Epithelial cell of esophagus (primary cell): Measurements from ENCODE around the gene PDZRN3.
A peak's percentile ranks its signal among the peaks of the same experiment; 100 is the strongest.

Source experiments
- DNase-seq: peaks from one replicate; pipeline ENCODE4 v3.0.0; 2010; ENCODE audit warnings: low read depth
- H3K4me3 ChIP-seq: 2 replicates; pipeline ENCODE4 v1.5.1; 2011; ENCODE audit warnings: mild to moderate bottlenecking, low read length, control low read depth
- TF ChIP-seq, protein P1 (sequence below): IDR thresholded peaks from 2 replicates; pipeline ENCODE4 v1.5.1; 2011; ENCODE audit warnings: low read depth, mild to moderate bottlenecking, low read length, control low read depth, inconsistent platforms; ENCODE audit not compliant: insufficient read depth; ENCODE audit errors: missing control alignments

The PDZRN3 gene

GRCh38 chr3:73520931-73521461, 103.7 kb downstream of the PDZRN3 start:
- TF ChIP-seq, protein P1, sequence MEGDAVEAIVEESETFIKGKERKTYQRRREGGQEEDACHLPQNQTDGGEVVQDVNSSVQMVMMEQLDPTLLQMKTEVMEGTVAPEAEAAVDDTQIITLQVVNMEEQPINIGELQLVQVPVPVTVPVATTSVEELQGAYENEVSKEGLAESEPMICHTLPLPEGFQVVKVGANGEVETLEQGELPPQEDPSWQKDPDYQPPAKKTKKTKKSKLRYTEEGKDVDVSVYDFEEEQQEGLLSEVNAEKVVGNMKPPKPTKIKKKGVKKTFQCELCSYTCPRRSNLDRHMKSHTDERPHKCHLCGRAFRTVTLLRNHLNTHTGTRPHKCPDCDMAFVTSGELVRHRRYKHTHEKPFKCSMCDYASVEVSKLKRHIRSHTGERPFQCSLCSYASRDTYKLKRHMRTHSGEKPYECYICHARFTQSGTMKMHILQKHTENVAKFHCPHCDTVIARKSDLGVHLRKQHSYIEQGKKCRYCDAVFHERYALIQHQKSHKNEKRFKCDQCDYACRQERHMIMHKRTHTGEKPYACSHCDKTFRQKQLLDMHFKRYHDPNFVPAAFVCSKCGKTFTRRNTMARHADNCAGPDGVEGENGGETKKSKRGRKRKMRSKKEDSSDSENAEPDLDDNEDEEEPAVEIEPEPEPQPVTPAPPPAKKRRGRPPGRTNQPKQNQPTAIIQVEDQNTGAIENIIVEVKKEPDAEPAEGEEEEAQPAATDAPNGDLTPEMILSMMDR = no peak
- no peak overlapping the region for H3K4me3 ChIP-seq
- DNase-seq = peak; percentile 56

GRCh38 chr3:73516631-73517030, 108.1 kb downstream of the PDZRN3 start:
- no peak overlapping the region for H3K4me3 ChIP-seq
- no peak for DNase-seq
- TF ChIP-seq, protein P1 = no peak

DNA sequence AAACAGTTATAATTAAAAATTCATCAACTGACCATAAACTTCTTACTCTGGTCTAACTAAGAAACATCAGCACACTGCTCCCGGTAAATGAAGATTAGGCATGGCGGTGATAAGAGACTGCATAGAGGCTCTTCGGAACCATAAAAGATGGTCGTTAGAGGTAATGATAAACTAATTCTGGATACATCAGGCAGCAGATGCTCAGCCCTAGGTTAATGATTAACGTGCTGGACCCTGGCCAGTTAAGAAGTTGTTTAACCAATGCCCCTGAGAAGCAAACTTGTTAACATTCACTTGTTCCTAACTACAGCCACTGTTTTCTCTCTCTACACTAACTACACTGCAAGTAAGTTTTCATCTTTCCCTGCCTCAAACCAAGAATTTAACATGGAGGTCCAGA, 111.5 kb downstream of the PDZRN3 start:
- DNase-seq = no peak
- H3K4me3 ChIP-seq = no peak overlapping the region
- TF ChIP-seq, protein P1 = no peak

DNA sequence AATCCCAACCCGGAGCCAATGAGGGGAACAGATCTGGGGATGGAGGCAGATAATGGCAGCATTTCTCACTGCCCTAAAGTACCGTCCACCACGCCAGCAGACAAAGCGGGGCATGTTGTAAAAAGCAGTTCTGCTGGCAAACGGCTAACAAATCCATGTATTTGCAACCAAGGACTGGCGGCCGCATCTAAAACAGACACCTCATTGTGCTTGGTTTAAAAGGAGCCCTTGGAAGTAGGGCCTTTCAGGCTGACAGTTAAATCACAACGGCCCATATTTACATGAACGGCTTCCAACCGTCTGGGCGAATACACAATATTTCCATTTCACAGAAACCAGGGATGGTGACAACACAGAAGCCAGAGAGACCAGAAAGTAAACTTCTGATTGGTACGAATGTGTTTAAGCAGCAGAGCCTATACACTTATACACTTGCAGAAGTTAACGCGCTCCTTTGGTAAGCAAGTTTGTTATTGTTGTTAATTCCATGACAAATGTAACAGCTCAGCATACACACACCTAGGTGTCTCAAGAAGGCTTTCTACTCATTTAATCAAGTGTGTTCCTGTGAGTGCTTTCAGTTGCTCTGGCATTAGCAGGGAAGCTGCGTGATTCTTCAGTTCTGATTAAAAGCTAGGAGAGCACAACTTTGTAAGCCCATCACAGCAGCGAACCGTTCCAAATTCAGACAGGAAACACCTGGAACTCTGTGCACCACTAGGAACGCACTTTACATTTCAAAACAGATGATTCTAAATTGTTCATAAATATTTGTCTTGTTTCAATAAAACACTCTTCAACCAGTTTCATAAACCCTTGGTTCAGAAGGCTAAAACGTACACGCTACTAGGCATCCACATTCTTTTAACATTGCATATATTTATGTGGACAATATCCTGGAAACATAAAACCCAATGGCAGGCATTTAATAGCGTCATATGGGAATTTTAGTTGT, 112.9 kb downstream of the PDZRN3 start:
- DNase-seq = no peak
- H3K4me3 ChIP-seq = no peak overlapping the region
- TF ChIP-seq, protein P1 = no peak

DNA sequence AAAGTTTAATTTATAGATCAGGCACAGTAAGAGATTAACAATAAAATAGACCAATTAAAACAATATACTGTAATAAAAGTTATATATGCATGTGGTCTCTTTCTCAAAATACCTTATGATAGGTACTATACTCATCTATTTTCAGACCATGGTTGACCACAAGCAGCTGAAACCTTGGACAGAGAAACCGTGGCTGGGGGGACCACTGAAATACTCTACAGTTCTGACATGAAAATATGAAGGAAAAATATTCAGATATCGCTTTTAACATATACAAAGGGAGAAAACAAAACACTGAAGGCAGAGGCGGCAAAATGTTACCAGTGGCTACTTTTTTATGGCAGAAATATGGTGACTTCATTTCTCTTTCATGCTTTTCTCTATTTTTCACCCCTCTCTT, 114.0 kb downstream of the PDZRN3 start:
- no peak overlapping the region for H3K4me3 ChIP-seq
- TF ChIP-seq, protein P1 = no peak
- no peak for DNase-seq

DNA sequence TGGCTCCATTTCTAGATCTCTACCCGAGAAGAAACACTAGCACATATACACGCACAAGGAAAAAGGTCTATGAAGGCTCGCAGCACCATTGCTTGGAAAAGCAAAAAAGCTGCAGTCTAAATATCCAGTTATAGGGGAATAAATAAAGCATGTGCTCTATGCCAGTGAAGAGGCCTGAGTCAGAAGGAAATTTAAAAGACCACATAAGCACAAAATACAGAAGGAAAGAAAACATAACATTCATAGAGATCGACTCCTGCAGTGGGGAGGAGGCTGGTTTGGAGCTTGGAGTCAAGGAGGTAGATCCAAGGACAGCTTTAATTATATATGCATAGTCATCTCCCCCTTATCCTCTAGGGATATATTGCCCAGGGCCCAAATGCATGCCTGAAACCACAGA, 114.4 kb downstream of the PDZRN3 start:
- H3K4me3 ChIP-seq = no peak overlapping the region
- DNase-seq = no peak
- TF ChIP-seq, protein P1 = no peak
